Vagina (tissue), 2 donors: ENCODE measurements around the gene H2AZ2. TPM values are rescaled to one million over a fixed set of nuclear protein-coding genes. Genes with fewer than 3 reads are reported as not detected.
A peak's percentile ranks its signal among the peaks of the same experiment; 100 is the strongest.

Source experiments
- DNase-seq, 2 donors: peaks; one replicate each; pipeline ENCODE4 v3.0.0-alpha.2; 2017; ENCODE audit errors: extremely low spot score in 2 of 2
- H3K27ac ChIP-seq: fragments of 200-600 bp; sonication (generic); one replicate; pipeline ENCODE4 v1.5.1; 2019
- H3K27me3 ChIP-seq: fragments of 200-600 bp; sonication (generic); one replicate; pipeline ENCODE4 v1.5.1; 2019
- H3K36me3 ChIP-seq, 2 donors: fragments of 200-600 bp; sonication (generic); one replicate each; pipeline ENCODE4 v1.5.1; 2017 to 2019
- H3K4me1 ChIP-seq: fragments of 200-600 bp; sonication (generic); one replicate; pipeline ENCODE4 v1.5.1; 2019
- H3K4me3 ChIP-seq, 2 donors: fragments of 200-600 bp; sonication (generic); 1 replicate in 1 of 2; 2 replicates in 1 of 2; pipeline ENCODE4 v1.5.1; 2016 to 2019
- H3K9me3 ChIP-seq: fragments of 200-600 bp; sonication (generic); one replicate; pipeline ENCODE4 v1.5.1; 2019
- POLR2A ChIP-seq, 2 donors: fragments of 450-650 bp; IDR thresholded peaks; one replicate each; pipeline ENCODE4 v1.6.1; 2017; ENCODE audit warnings: antibody characterized with exemption in 2 of 2, mild to moderate bottlenecking in 2 of 2, moderate library complexity in 2 of 2
- POLR2AphosphoS5 ChIP-seq, 2 donors: sonication (generic); formaldehyde crosslinking; IDR thresholded peaks; one replicate each; pipeline ENCODE4 v1.9.0; 2017; ENCODE audit warnings: antibody characterized with exemption in 2 of 2, mild to moderate bottlenecking in 2 of 2, low read depth in 1 of 2; ENCODE audit not compliant: insufficient read depth in 1 of 2
- intact Hi-C: fragments of 100-400 bp; cut with DNase I; formaldehyde crosslinking; loops from one replicate; pipeline ENCODE4 v1.15.1; 2023
- total RNA-seq: library from RNA; depleted of rRNA; stranded (reverse); fragments of >200 nt; gene quantifications from one replicate; pipeline ENCODE4 v1.2.3, GENCODE V29; 2016
- TF ChIP-seq, protein P1 (sequence below), 3 experiments: fragments of 450-650 bp in 2 of 3; fragments of 200-600 bp in 1 of 3; sonication (generic) in 1 of 3; IDR thresholded peaks; one replicate each; pipeline ENCODE4 v1.5.1; 2017 to 2019; ENCODE audit warnings: antibody characterized with exemption in 3 of 3, mild to moderate bottlenecking in 2 of 3, moderate library complexity in 2 of 3

Gene H2AZ2
- total RNA-seq, 1 donor from 2014 or later: 97.5 TPM

DNA sequence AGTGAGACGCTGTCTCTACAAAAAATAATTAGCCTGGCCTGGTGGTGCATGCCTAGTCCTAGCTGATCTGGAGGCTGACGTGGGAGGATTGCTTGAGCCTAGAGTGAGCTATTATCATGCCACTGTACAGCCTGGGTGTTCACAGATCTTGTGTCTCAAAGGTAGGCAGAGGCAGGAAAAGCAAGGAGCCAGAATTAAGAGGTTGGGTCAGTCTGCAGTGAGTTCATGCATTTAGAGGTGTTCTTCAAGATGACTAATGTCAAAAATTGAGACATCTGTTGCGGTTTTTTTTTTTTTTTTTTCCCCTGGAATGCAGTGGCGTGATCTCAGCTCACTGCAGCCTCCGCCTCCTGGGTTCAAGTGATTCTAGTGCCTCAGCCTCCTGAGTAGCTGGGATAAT lies 46.0 kb downstream of the H2AZ2 start:
- DNase-seq: no peak
- peaks cover 28% of the 10 kb centered on the region for H3K4me1 ChIP-seq
- peaks cover 0 to 63% of the 10 kb centered on the region in 2 donors for H3K36me3 ChIP-seq
- TF ChIP-seq POLR2AphosphoS5 (IDR thresholded peaks at IDR 0.05; ENCODE audit: insufficient read depth in 1 of 2, low read depth in 1 of 2): no peak
- TF ChIP-seq, protein P1, sequence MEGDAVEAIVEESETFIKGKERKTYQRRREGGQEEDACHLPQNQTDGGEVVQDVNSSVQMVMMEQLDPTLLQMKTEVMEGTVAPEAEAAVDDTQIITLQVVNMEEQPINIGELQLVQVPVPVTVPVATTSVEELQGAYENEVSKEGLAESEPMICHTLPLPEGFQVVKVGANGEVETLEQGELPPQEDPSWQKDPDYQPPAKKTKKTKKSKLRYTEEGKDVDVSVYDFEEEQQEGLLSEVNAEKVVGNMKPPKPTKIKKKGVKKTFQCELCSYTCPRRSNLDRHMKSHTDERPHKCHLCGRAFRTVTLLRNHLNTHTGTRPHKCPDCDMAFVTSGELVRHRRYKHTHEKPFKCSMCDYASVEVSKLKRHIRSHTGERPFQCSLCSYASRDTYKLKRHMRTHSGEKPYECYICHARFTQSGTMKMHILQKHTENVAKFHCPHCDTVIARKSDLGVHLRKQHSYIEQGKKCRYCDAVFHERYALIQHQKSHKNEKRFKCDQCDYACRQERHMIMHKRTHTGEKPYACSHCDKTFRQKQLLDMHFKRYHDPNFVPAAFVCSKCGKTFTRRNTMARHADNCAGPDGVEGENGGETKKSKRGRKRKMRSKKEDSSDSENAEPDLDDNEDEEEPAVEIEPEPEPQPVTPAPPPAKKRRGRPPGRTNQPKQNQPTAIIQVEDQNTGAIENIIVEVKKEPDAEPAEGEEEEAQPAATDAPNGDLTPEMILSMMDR (IDR thresholded peaks at IDR 0.05): no peak
- no peak for TF ChIP-seq POLR2A (IDR thresholded peaks at IDR 0.05)
- H3K4me3 ChIP-seq: no peak overlapping the region
- intact Hi-C loops: no loop called here
- no peaks in the 10 kb centered on the region for H3K27me3 ChIP-seq
- no peaks in the 10 kb centered on the region for H3K9me3 ChIP-seq
- no peak overlapping the region for H3K27ac ChIP-seq

GRCh38 chr7:44799939-44800338 lies 47.9 kb downstream of the H2AZ2 start:
- Histone ChIP-seq H3K27ac (no peak overlapping the region), H3K36me3 (peaks cover 0 to 58% of the 10 kb centered on the region in 2 donors)

GRCh38 chr7:44798649-44799305 lies 49.1 kb downstream of the H2AZ2 start:
- peaks cover 0 to 46% of the 10 kb centered on the region in 2 donors for H3K36me3 ChIP-seq
- no peaks in the 10 kb centered on the region for H3K27me3 ChIP-seq
- DNase-seq: no peak
- intact Hi-C loops: no loop called here
- peaks cover 33% of the 10 kb centered on the region for H3K4me1 ChIP-seq
- TF ChIP-seq, protein P1 (IDR thresholded peaks at IDR 0.05): no peak
- TF ChIP-seq POLR2A (IDR thresholded peaks at IDR 0.05) (no peak), POLR2AphosphoS5 (IDR thresholded peaks at IDR 0.05; ENCODE audit: insufficient read depth in 1 of 2, low read depth in 1 of 2) (no peak)
- H3K4me3 ChIP-seq: peak overlapping the region; percentile 77 to 85
- no peaks in the 10 kb centered on the region for H3K9me3 ChIP-seq
- peak overlapping the region; percentile 98 for H3K27ac ChIP-seq

More at GRCh38 chr7:44799939-44800338, 47.9 kb downstream of the H2AZ2 start:
- no peaks in the 10 kb centered on the region for H3K27me3 ChIP-seq
- DNase-seq: no peak
- peaks cover 33% of the 10 kb centered on the region for H3K4me1 ChIP-seq
- no peak overlapping the region for H3K4me3 ChIP-seq
- H3K9me3 ChIP-seq: no peaks in the 10 kb centered on the region
- TF ChIP-seq POLR2A (IDR thresholded peaks at IDR 0.05) (no peak), POLR2AphosphoS5 (IDR thresholded peaks at IDR 0.05; ENCODE audit: insufficient read depth in 1 of 2, low read depth in 1 of 2) (no peak)
- TF ChIP-seq, protein P1 (IDR thresholded peaks at IDR 0.05): no peak
- intact Hi-C loops: no loop called here

- Histone ChIP-seq H3K36me3 (peaks cover 0 to 35% of the 10 kb centered on the region in 2 donors), H3K27ac (peak overlapping the region; percentile 98), H3K4me1 (peaks cover 33% of the 10 kb centered on the region), H3K27me3 (no peaks in the 10 kb centered on the region), H3K4me3 (peak overlapping the region; percentile 77 to 85), H3K9me3 (no peaks in the 10 kb centered on the region)
- DNase-seq: peak in 1 of 2 donors; percentile 97
- TF ChIP-seq, protein P1 (IDR thresholded peaks at IDR 0.05): peak in 2 of 3 experiments; percentile 12 to 15
- TF ChIP-seq POLR2A (IDR thresholded peaks at IDR 0.05): peak in 1 of 2 donors; percentile 35
- TF ChIP-seq POLR2AphosphoS5 (IDR thresholded peaks at IDR 0.05; ENCODE audit: insufficient read depth in 1 of 2, low read depth in 1 of 2): peak; percentile 84 to 87
- intact Hi-C loops: loop anchor here (2.0 kb wide), 1 partner anchor 191 kb away; the partner anchor contains the start of gene OGDH
Measured at GRCh38 chr7:44797329-44798258, 50.3 kb downstream of the H2AZ2 start.
